IMR-90 (cell line): ENCODE results near the gene HNRNPA3.

Experiments
- BHLHE40 ChIP-seq: fragments of 150-350 bp; IDR thresholded peaks from 2 replicates; pipeline ENCODE4 v1.6.1; 2016; ENCODE audit warnings: mild to moderate bottlenecking, low read depth, low read length
- CEBPB ChIP-seq: IDR thresholded peaks from 2 replicates; pipeline ENCODE4 v1.6.1; 2012; ENCODE audit warnings: low read depth, low read length, improper control_type of control experiment
- CHD1 ChIP-seq: IDR thresholded peaks from 2 replicates; pipeline ENCODE4 v1.6.1; 2012; ENCODE audit warnings: low read depth, low read length, improper control_type of control experiment
- ELK1 ChIP-seq: fragments of 150-350 bp; IDR thresholded peaks from 2 replicates; pipeline ENCODE4 v1.6.1; 2016; ENCODE audit warnings: low read depth, mild to moderate bottlenecking, low read length, moderate library complexity, borderline replicate concordance
- POLR2A ChIP-seq: IDR thresholded peaks from 2 replicates; pipeline ENCODE4 v1.6.1; 2012; ENCODE audit warnings: mild to moderate bottlenecking, low read depth, low read length
- RAD21 ChIP-seq: IDR thresholded peaks from 2 replicates; pipeline ENCODE4 v1.6.1; 2012; ENCODE audit warnings: low read length, improper control_type of control experiment
- USF2 ChIP-seq: fragments of 150-350 bp; IDR thresholded peaks from 2 replicates; pipeline ENCODE4 v1.6.1; 2017; ENCODE audit warnings: mild to moderate bottlenecking, antibody characterized with exemption, low read length, low read depth
- TF ChIP-seq, protein P1 (sequence below): conservative IDR thresholded peaks from 2 replicates; pipeline ENCODE4 v1.5.1; 2012; ENCODE audit warnings: mild to moderate bottlenecking, low read depth, low read length, improper control_type of control experiment

- TF ChIP-seq, protein P1, sequence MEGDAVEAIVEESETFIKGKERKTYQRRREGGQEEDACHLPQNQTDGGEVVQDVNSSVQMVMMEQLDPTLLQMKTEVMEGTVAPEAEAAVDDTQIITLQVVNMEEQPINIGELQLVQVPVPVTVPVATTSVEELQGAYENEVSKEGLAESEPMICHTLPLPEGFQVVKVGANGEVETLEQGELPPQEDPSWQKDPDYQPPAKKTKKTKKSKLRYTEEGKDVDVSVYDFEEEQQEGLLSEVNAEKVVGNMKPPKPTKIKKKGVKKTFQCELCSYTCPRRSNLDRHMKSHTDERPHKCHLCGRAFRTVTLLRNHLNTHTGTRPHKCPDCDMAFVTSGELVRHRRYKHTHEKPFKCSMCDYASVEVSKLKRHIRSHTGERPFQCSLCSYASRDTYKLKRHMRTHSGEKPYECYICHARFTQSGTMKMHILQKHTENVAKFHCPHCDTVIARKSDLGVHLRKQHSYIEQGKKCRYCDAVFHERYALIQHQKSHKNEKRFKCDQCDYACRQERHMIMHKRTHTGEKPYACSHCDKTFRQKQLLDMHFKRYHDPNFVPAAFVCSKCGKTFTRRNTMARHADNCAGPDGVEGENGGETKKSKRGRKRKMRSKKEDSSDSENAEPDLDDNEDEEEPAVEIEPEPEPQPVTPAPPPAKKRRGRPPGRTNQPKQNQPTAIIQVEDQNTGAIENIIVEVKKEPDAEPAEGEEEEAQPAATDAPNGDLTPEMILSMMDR, result no peak
- TF ChIP-seq USF2 (no peak), POLR2A (no peak), CEBPB (no peak), ELK1 (no peak), CHD1 (no peak), BHLHE40 (no peak), RAD21 (no peak)
Observed at GRCh38 chr2:177270531-177270930, 57.9 kb downstream of the HNRNPA3 start.
